Stomach (tissue), 4 donors: ENCODE measurements around the gene DMXL2.
"Not testable (repeated sequence)": the region's sequence is repeated elsewhere in the genome, so short reads cannot be mapped to it uniquely, and the experiment has no call there.

Experiments
- EP300 ChIP-seq: sonication (generic); formaldehyde crosslinking; IDR thresholded peaks from one replicate; pipeline ENCODE4 v1.6.1; 2017; ENCODE audit warnings: antibody characterized with exemption
- POLR2A ChIP-seq, 4 donors: fragments of 450-650 bp; IDR thresholded peaks; one replicate each; pipeline ENCODE4 v1.6.1; 2016; ENCODE audit warnings: antibody characterized with exemption in 4 of 4, control low read depth in 2 of 4, mild to moderate bottlenecking in 1 of 4, moderate library complexity in 1 of 4

GRCh38 chr15:51573352-51573751, 49.2 kb downstream of the DMXL2 start:
- TF ChIP-seq POLR2A (IDR thresholded peaks at IDR 0.05); EP300: not testable (repeated sequence)
